Prostate gland (tissue), 2 donors: ENCODE results near the gene KCND3. TPM values are rescaled to one million over a fixed set of nuclear protein-coding genes. Genes with fewer than 3 reads are reported as not detected.

Experiments
- DNase-seq: peaks from one replicate; pipeline ENCODE4 v3.0.0-alpha.2; 2019; ENCODE audit warnings: low spot score
- H3K27ac ChIP-seq, 2 donors: fragments of 200-600 bp; sonication (generic); 2 replicates each; pipeline ENCODE4 v1.5.1; 2017 to 2019
- H3K27me3 ChIP-seq: fragments of 200-600 bp; sonication (generic); replicated peaks from 2 replicates; pipeline ENCODE4 v1.5.1; 2019; ENCODE audit not compliant: insufficient read depth
- H3K36me3 ChIP-seq, 2 donors: fragments of 200-600 bp; sonication (generic); 1 replicate in 1 of 2; 2 replicates in 1 of 2; pipeline versions ENCODE4 v1.5.1 to v1.8.1; 2017 to 2019
- H3K4me1 ChIP-seq: fragments of 200-600 bp; sonication (generic); replicated peaks from 2 replicates; pipeline ENCODE4 v1.5.1; 2019
- H3K4me3 ChIP-seq, 2 donors: fragments of 200-600 bp; sonication (generic); 2 replicates each; pipeline ENCODE4 v1.5.1; 2017 to 2019
- H3K9me3 ChIP-seq: fragments of 200-600 bp; sonication (generic); 2 replicates; pipeline ENCODE4 v1.5.1; 2017
- CTCF ChIP-seq, 4 experiments: fragments of 200-600 bp in 2 of 4; fragments of 450-650 bp in 2 of 4; sonication (generic) in 2 of 4; IDR thresholded peaks; 1 replicate in 3 of 4; 2 replicates in 1 of 4; pipeline ENCODE4 v1.5.1; 2016 to 2019; ENCODE audit warnings: antibody characterized with exemption in 4 of 4, mild to moderate bottlenecking in 2 of 4, moderate library complexity in 2 of 4
- POLR2A ChIP-seq: fragments of 450-650 bp; IDR thresholded peaks from one replicate; pipeline ENCODE4 v1.6.1; 2016; ENCODE audit warnings: antibody characterized with exemption, mild to moderate bottlenecking
- POLR2AphosphoS5 ChIP-seq: sonication (generic); formaldehyde crosslinking; IDR thresholded peaks from one replicate; pipeline ENCODE4 v1.6.1; 2017; ENCODE audit warnings: antibody characterized with exemption
- WGBS: methylation state at CpG from one replicate; pipeline ENCODE4 v1.1.5; 2018; 5-methylcytosine and 5-hydroxymethylcytosine counted together
- intact Hi-C: fragments of 100-400 bp; cut with DNase I; formaldehyde crosslinking; loops from one replicate; pipeline ENCODE4 v1.14.2; 2022
- total RNA-seq, 2 donors: library from RNA; depleted of rRNA; stranded (reverse); fragments of >200 nt; gene quantifications; one replicate each; pipeline ENCODE4 v1.1.0, GENCODE V29; 2016

KCND3 gene
- total RNA-seq, 2 donors from 2014 or later, result 17.1 to 27.3 TPM

- no peaks in the 10 kb centered on the region for H3K27me3 ChIP-seq
- H3K9me3 ChIP-seq, result no peaks in the 10 kb centered on the region
- 79% methylated on average over 8 of the region's 8 CpGs for WGBS
- no peak overlapping the region for H3K4me3 ChIP-seq
- TF ChIP-seq POLR2A (no peak), POLR2AphosphoS5 (no peak), CTCF (IDR thresholded peaks at IDR 0.05) (no peak)
- intact Hi-C loops, result no loop called here
- no peaks in the 10 kb centered on the region for H3K36me3 ChIP-seq
- no peak overlapping the region for H3K27ac ChIP-seq
- DNase-seq, result no peak
- no peaks in the 10 kb centered on the region for H3K4me1 ChIP-seq
Measured at GRCh38 chr1:111846842-111847241, 142.6 kb downstream of the KCND3 start.

GRCh38 chr1:111843177-111843576 lies 146.3 kb downstream of the KCND3 start:
- TF ChIP-seq POLR2A (no peak), CTCF (IDR thresholded peaks at IDR 0.05) (no peak), POLR2AphosphoS5 (no peak)

GRCh38 chr1:111842411-111842810 lies 147.1 kb downstream of the KCND3 start:
- H3K36me3 ChIP-seq, result no peaks in the 10 kb centered on the region
- H3K4me1 ChIP-seq, result no peaks in the 10 kb centered on the region
- WGBS, result 62% methylated on average over 3 of the region's 3 CpGs
- TF ChIP-seq CTCF (IDR thresholded peaks at IDR 0.05) (no peak), POLR2A (no peak), POLR2AphosphoS5 (no peak)
- intact Hi-C loops, result no loop called here
- no peaks in the 10 kb centered on the region for H3K9me3 ChIP-seq
- no peaks in the 10 kb centered on the region for H3K27me3 ChIP-seq
- no peak for DNase-seq
- peak overlapping the region in 1 of 2 donors; percentile 34 for H3K27ac ChIP-seq
- no peak overlapping the region for H3K4me3 ChIP-seq

More at GRCh38 chr1:111843177-111843576, 146.3 kb downstream of the KCND3 start:
- no peak for DNase-seq
- no peak overlapping the region for H3K27ac ChIP-seq
- intact Hi-C loops, result no loop called here
- no peak overlapping the region for H3K4me3 ChIP-seq
- H3K4me1 ChIP-seq, result no peaks in the 10 kb centered on the region
- no peaks in the 10 kb centered on the region for H3K9me3 ChIP-seq
- 75% methylated on average over 2 of the region's 2 CpGs for WGBS
- no peaks in the 10 kb centered on the region for H3K36me3 ChIP-seq
- no peaks in the 10 kb centered on the region for H3K27me3 ChIP-seq

GRCh38 chr1:111841746-111842145 lies 147.7 kb downstream of the KCND3 start:
- Histone ChIP-seq H3K4me1 (no peaks in the 10 kb centered on the region), H3K36me3 (no peaks in the 10 kb centered on the region), H3K27me3 (no peaks in the 10 kb centered on the region), H3K9me3 (no peaks in the 10 kb centered on the region), H3K4me3 (no peak overlapping the region), H3K27ac (peak overlapping the region in 1 of 2 donors; percentile 34)
- TF ChIP-seq POLR2A (no peak), CTCF (IDR thresholded peaks at IDR 0.05) (no peak), POLR2AphosphoS5 (no peak)
- no peak for DNase-seq
- 94% methylated on average over 2 of the region's 2 CpGs for WGBS
- intact Hi-C loops, result no loop called here

GRCh38 chr1:111841189-111841588 lies 148.3 kb downstream of the KCND3 start:
- 72% methylated on average over 7 of the region's 7 CpGs for WGBS
- no peaks in the 10 kb centered on the region for H3K4me1 ChIP-seq

More at GRCh38 chr1:111841189-111841588, 148.3 kb downstream of the KCND3 start:
- Histone ChIP-seq H3K27ac (peak overlapping the region in 1 of 2 donors; percentile 34), H3K4me3 (no peak overlapping the region), H3K27me3 (no peaks in the 10 kb centered on the region), H3K9me3 (no peaks in the 10 kb centered on the region), H3K36me3 (no peaks in the 10 kb centered on the region)
- intact Hi-C loops, result no loop called here
- DNase-seq, result peak; percentile 12
- TF ChIP-seq CTCF (IDR thresholded peaks at IDR 0.05), result no peak
- TF ChIP-seq POLR2AphosphoS5, result peak; percentile 53
